ENCODE data around the gene ATN1. TPM values are rescaled to one million over a fixed set of nuclear protein-coding genes. Genes with fewer than 3 reads are reported as not detected.

The ATN1 gene
- total and polyA plus RNA-seq, 2 donors (not counting 1 experiment from before 2014, with no cell fraction given) = 9.4 to 21.5 TPM

DNA sequence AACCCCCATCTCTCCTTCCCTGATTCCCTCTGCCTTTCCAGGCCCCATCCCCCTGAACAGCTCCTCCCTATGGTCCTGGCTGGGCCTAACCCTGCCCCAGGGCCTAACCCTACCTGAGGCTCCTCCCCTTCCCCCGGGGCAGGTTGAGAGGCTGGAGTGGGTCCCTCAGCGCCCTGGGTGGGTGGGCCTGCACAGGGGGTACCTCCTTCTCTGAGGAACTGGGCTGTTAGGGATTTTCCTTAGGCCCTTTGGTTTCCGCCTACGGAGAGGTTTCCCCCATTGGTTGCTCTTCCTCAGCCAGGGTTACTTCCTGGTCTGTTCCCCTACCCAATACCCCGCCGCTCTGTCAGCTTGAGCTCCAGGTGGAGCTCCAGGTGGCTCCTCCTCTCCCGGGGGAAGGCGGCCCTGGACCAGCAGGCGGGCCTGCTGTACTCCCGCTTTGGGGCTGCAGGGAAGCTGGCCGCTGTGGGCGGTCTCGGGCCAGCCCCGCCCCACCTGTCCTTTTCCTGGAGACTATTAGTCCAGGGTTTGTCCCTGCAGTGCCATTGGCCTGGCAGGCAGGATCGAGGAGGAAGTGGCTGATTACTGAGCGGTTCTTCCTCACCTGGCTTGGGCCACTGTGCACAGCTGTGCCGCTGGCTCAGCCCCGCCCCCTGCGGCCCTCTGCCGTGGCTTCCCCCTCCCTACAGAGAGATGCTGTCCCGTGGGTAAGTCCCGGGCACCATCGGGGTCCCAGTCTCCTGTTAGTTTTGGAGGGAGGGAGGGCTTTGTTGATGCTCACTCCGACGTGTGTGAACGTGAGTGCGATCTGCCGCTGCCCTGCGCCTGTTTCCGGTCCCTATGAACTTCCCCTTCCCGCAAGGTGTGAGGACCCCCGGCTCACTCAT, 18.5 kb downstream of the ATN1 start:
- DNase-seq (ENCODE audit: low read depth in 2 of 2) = no peak
- no peak overlapping the region for H3K4me3 ChIP-seq (replicated peaks in 1 of 4; ENCODE audit: control extremely low read depth in 1 of 4, insufficient read depth in 1 of 4, low read depth in 3 of 4, low read length in 4 of 4)
- H3K27me3 ChIP-seq (ENCODE audit: control insufficient read depth, insufficient read depth, low read length) = no peaks in the 10 kb centered on the region
- H3K4me2 ChIP-seq (ENCODE audit: extremely low read depth, insufficient read depth, low read length) = no peak overlapping the region
- peaks cover 9% of the 10 kb centered on the region for H3K36me3 ChIP-seq (ENCODE audit: control insufficient read depth, insufficient read depth, low read length)
- H3K4me1 ChIP-seq (ENCODE audit: control insufficient read depth, extremely low read depth, insufficient read depth, low read length) = peaks cover 15% of the 10 kb centered on the region
- no peak overlapping the region for H3K9ac ChIP-seq (ENCODE audit: insufficient read depth, low read length)
- H3K79me2 ChIP-seq (ENCODE audit: control insufficient read depth, insufficient read depth, low read length) = no peaks in the 10 kb centered on the region
- TF ChIP-seq, protein P1, sequence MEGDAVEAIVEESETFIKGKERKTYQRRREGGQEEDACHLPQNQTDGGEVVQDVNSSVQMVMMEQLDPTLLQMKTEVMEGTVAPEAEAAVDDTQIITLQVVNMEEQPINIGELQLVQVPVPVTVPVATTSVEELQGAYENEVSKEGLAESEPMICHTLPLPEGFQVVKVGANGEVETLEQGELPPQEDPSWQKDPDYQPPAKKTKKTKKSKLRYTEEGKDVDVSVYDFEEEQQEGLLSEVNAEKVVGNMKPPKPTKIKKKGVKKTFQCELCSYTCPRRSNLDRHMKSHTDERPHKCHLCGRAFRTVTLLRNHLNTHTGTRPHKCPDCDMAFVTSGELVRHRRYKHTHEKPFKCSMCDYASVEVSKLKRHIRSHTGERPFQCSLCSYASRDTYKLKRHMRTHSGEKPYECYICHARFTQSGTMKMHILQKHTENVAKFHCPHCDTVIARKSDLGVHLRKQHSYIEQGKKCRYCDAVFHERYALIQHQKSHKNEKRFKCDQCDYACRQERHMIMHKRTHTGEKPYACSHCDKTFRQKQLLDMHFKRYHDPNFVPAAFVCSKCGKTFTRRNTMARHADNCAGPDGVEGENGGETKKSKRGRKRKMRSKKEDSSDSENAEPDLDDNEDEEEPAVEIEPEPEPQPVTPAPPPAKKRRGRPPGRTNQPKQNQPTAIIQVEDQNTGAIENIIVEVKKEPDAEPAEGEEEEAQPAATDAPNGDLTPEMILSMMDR (conservative IDR thresholded peaks at IDR 0.05 in 1 of 2, IDR thresholded peaks at IDR 0.05 in 1 of 2; ENCODE audit: low read depth in 1 of 2, low read length in 2 of 2) = no peak
- TF ChIP-seq EZH2 (IDR thresholded peaks at IDR 0.05; ENCODE audit: low read length, missing control alignments) = no peak
- H4K20me1 ChIP-seq (ENCODE audit: control insufficient read depth, extremely low read depth, insufficient read depth, low read length) = no peaks in the 10 kb centered on the region
- no peak overlapping the region for H2AFZ ChIP-seq (ENCODE audit: low read length)
- H3K27ac ChIP-seq (ENCODE audit: insufficient read depth, low read length) = no peak overlapping the region
- no peaks in the 10 kb centered on the region for H3K9me3 ChIP-seq (ENCODE audit: control insufficient read depth, insufficient read depth, low read depth, low read length)

DNA sequence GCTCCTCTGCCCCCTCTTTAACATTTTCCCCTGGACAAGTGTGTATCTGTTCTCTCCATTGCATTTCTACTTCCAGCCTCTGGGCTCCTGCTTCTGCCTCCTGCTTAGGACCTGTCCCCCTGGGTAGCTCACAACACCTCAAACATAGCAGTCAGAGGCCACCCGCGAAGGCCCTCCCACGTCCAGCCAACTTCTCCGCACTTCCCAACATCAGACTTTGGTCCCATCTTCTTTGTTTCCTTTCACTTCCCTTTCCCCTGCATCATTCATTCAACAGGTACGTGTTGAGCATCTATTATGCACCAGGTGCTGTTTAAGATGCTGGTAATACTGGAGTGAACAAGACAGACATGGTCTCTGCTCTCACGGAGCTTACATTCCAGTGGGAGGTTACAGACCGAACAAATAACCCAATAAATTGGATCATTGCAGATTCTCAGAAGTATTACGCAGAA, 19.2 kb downstream of the ATN1 start:
- no peak overlapping the region for H3K4me2 ChIP-seq (ENCODE audit: extremely low read depth, insufficient read depth, low read length)
- H3K27me3 ChIP-seq (ENCODE audit: control insufficient read depth, insufficient read depth, low read length) = no peaks in the 10 kb centered on the region

DNA sequence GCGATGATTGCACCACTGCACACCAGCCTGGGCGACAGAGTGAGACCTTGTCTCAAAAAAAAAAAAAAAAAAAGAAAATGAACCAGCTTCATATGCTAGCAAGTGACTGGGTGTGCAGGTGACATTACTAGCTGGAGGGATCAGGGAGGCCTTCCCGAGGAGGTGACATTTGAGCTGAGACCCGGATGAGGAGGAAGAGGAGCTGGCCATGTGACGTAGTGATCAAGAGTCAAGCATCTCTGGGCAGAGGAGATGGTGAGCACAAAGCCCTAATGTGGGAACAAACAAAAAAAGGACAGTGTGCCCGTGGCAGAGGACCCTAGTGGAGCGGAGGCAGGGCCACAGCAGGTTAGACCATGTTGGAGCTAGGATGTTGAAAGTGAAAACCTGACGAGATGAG, 19.9 kb downstream of the ATN1 start:
- peaks cover 5% of the 10 kb centered on the region for H3K36me3 ChIP-seq (ENCODE audit: control insufficient read depth, insufficient read depth, low read length)
- TF ChIP-seq EZH2 (IDR thresholded peaks at IDR 0.05; ENCODE audit: low read length, missing control alignments) = no peak
- TF ChIP-seq, protein P1 (conservative IDR thresholded peaks at IDR 0.05 in 1 of 2, IDR thresholded peaks at IDR 0.05 in 1 of 2; ENCODE audit: low read depth in 1 of 2, low read length in 2 of 2) = no peak

More for the DNA sequence above, 19.2 kb downstream of the ATN1 start:
- H3K4me3 ChIP-seq (replicated peaks in 1 of 4; ENCODE audit: control extremely low read depth in 1 of 4, insufficient read depth in 1 of 4, low read depth in 3 of 4, low read length in 4 of 4) = no peak overlapping the region
- no peak overlapping the region for H3K9ac ChIP-seq (ENCODE audit: insufficient read depth, low read length)
- H3K4me1 ChIP-seq (ENCODE audit: control insufficient read depth, extremely low read depth, insufficient read depth, low read length) = peaks cover 15% of the 10 kb centered on the region
- H2AFZ ChIP-seq (ENCODE audit: low read length) = no peak overlapping the region
- DNase-seq (ENCODE audit: low read depth in 2 of 2) = no peak
- H4K20me1 ChIP-seq (ENCODE audit: control insufficient read depth, extremely low read depth, insufficient read depth, low read length) = no peaks in the 10 kb centered on the region
- H3K9me3 ChIP-seq (ENCODE audit: control insufficient read depth, insufficient read depth, low read depth, low read length) = no peaks in the 10 kb centered on the region
- H3K27ac ChIP-seq (ENCODE audit: insufficient read depth, low read length) = no peak overlapping the region
- TF ChIP-seq, protein P1 (conservative IDR thresholded peaks at IDR 0.05 in 1 of 2, IDR thresholded peaks at IDR 0.05 in 1 of 2; ENCODE audit: low read depth in 1 of 2, low read length in 2 of 2) = no peak
- no peak for TF ChIP-seq EZH2 (IDR thresholded peaks at IDR 0.05; ENCODE audit: low read length, missing control alignments)
- no peaks in the 10 kb centered on the region for H3K79me2 ChIP-seq (ENCODE audit: control insufficient read depth, insufficient read depth, low read length)
- H3K36me3 ChIP-seq (ENCODE audit: control insufficient read depth, insufficient read depth, low read length) = peaks cover 5% of the 10 kb centered on the region

More for the DNA sequence above, 19.9 kb downstream of the ATN1 start:
- Histone ChIP-seq H3K4me2 (ENCODE audit: extremely low read depth, insufficient read depth, low read length) (no peak overlapping the region), H3K4me1 (ENCODE audit: control insufficient read depth, extremely low read depth, insufficient read depth, low read length) (peaks cover 13% of the 10 kb centered on the region), H2AFZ (ENCODE audit: low read length) (no peak overlapping the region), H3K27me3 (ENCODE audit: control insufficient read depth, insufficient read depth, low read length) (no peaks in the 10 kb centered on the region), H3K4me3 (replicated peaks in 1 of 4; ENCODE audit: control extremely low read depth in 1 of 4, insufficient read depth in 1 of 4, low read depth in 3 of 4, low read length in 4 of 4) (no peak overlapping the region), H3K9me3 (ENCODE audit: control insufficient read depth, insufficient read depth, low read depth, low read length) (no peaks in the 10 kb centered on the region), H3K27ac (ENCODE audit: insufficient read depth, low read length) (no peak overlapping the region), H3K79me2 (ENCODE audit: control insufficient read depth, insufficient read depth, low read length) (no peaks in the 10 kb centered on the region), H3K9ac (ENCODE audit: insufficient read depth, low read length) (no peak overlapping the region), H4K20me1 (ENCODE audit: control insufficient read depth, extremely low read depth, insufficient read depth, low read length) (no peaks in the 10 kb centered on the region)
- DNase-seq (ENCODE audit: low read depth in 2 of 2) = no peak

All from fibroblast of lung (primary cell).